GM23248 (cell line): Measurements from ENCODE around the gene SLCO1B1. TPM values are rescaled to one million over a fixed set of nuclear protein-coding genes. Genes with fewer than 3 reads are reported as not detected.
"Not testable (repeated sequence)": the region's sequence is repeated elsewhere in the genome, so short reads cannot be mapped to it uniquely, and the experiment has no call there.

Experiments
- DNase-seq: peaks from one replicate; pipeline ENCODE4 v3.0.0-alpha.2; 2015
- H2AFZ ChIP-seq: fragments of 200-600 bp; sonication (generic); 2 replicates; pipeline ENCODE4 v1.6.1; 2016; ENCODE audit warnings: antibody characterized with exemption
- H3F3A ChIP-seq: fragments of 200-600 bp; sonication (generic); 2 replicates; pipeline ENCODE4 v1.6.1; 2016; ENCODE audit warnings: mild to moderate bottlenecking, antibody characterized with exemption, mixed run types; ENCODE audit not compliant: insufficient read depth
- H3K27ac ChIP-seq: fragments of 200-600 bp; sonication (generic); 2 replicates; pipeline ENCODE4 v1.5.1; 2016; ENCODE audit warnings: mild to moderate bottlenecking
- H3K27me3 ChIP-seq: fragments of 200-600 bp; sonication (generic); replicated peaks from 2 replicates; pipeline ENCODE4 v1.6.1; 2016; ENCODE audit warnings: mild to moderate bottlenecking; ENCODE audit not compliant: insufficient read depth
- H3K36me3 ChIP-seq: fragments of 200-600 bp; sonication (generic); 2 replicates; pipeline ENCODE4 v1.6.1; 2016; ENCODE audit warnings: low read depth, mild to moderate bottlenecking
- H3K4me1 ChIP-seq: fragments of 200-600 bp; sonication (generic); 2 replicates; pipeline ENCODE4 v1.6.1; 2016; ENCODE audit warnings: mild to moderate bottlenecking; ENCODE audit not compliant: insufficient read depth
- H3K4me2 ChIP-seq: fragments of 200-600 bp; sonication (generic); one replicate; pipeline ENCODE4 v1.6.1; 2016; ENCODE audit warnings: mild to moderate bottlenecking; ENCODE audit not compliant: unreplicated experiment
- H3K4me3 ChIP-seq: fragments of 200-600 bp; sonication (generic); 2 replicates; pipeline ENCODE4 v1.5.1; 2016; ENCODE audit warnings: mild to moderate bottlenecking
- H3K79me2 ChIP-seq: fragments of 200-600 bp; sonication (generic); 2 replicates; pipeline ENCODE4 v1.6.1; 2016; ENCODE audit warnings: mild to moderate bottlenecking; ENCODE audit not compliant: insufficient read depth
- H3K9ac ChIP-seq: fragments of 200-600 bp; sonication (generic); 2 replicates; pipeline ENCODE4 v1.6.1; 2016; ENCODE audit warnings: mild to moderate bottlenecking
- H3K9me2 ChIP-seq: fragments of 200-600 bp; sonication (generic); 2 replicates; pipeline ENCODE4 v1.6.1; 2016; ENCODE audit warnings: mixed run types, mild to moderate bottlenecking, moderate library complexity; ENCODE audit not compliant: insufficient read depth
- H3K9me3 ChIP-seq: fragments of 200-600 bp; sonication (generic); one replicate; pipeline ENCODE4 v1.6.1; 2017; ENCODE audit warnings: low read depth
- H4K20me1 ChIP-seq: fragments of 200-600 bp; sonication (generic); 2 replicates; pipeline ENCODE4 v1.6.0; 2016; ENCODE audit not compliant: insufficient read depth
- EZH2 ChIP-seq: fragments of 200-600 bp; sonication (generic); IDR thresholded peaks from 2 replicates; pipeline ENCODE4 v1.6.1; 2018; ENCODE audit warnings: antibody characterized with exemption, mild to moderate bottlenecking; ENCODE audit not compliant: insufficient read depth, poor library complexity, severe bottlenecking
- EZH2phosphoT487 ChIP-seq: fragments of 200-600 bp; sonication (generic); IDR thresholded peaks from 2 replicates; pipeline ENCODE4 v1.6.1; 2018; ENCODE audit warnings: antibody characterized with exemption, moderate library complexity, mild to moderate bottlenecking, low read depth; ENCODE audit not compliant: insufficient read depth
- WGBS, 2 experiments: methylation state at CpG; one replicate each; pipeline ENCODE4 v1.1.6; 2015 to 2017; ENCODE audit warnings: low lambda C conversion rate in 2 of 2, low coverage in 1 of 2; ENCODE audit errors: missing lambda C conversion rate in 2 of 2; 5-methylcytosine and 5-hydroxymethylcytosine counted together
- in situ Hi-C: fragments of 300-500 bp; cut with MboI; formaldehyde crosslinking; loops from 2 replicates; pipeline ENCODE4 v1.15.0; 2020
- polyA plus RNA-seq: library from polyadenylated mRNA; unstranded; fragments of >200 nt; fragmentation: Nextera tagmentation; extraction: Ambion mirVana; gene quantifications from 2 replicates; pipeline ENCODE4 v1.2.1, GENCODE V29; 2016
- total RNA-seq: library from RNA; depleted of rRNA; stranded (reverse); fragments of >200 nt; shearing (Covaris generic); gene quantifications from 2 replicates; pipeline ENCODE4 v1.2.3, GENCODE V29; 2014

Gene SLCO1B1
- total and polyA plus RNA-seq, 2 experiments from 2014 or later = not detected

DNA sequence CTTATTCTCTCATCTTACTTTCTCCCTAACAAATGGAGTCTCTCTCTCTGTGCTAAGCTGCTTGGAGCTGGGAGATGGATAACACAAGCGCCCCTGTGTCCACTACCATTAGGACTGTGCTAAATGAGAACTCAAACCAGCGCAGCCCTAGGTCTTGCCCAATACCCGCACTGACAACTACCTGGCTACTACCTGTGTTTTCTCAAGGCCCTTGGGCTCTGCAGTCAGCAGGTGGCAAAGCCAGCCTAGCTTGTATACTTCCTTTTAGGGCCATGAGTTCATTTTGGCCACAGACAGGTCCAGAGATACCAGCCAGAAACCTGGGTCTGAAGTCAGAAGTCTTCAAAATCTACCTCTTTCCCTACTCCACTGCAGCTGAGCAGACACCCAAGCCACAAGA is 13.0 kb upstream of the SLCO1B1 start:
- Histone ChIP-seq H3K36me3 (no peaks in the 10 kb centered on the region), H3K4me2 (no peak overlapping the region), H3K9ac (no peak overlapping the region), H3K4me3 (no peak overlapping the region), H3K27me3 (no peaks in the 10 kb centered on the region), H3K27ac (no peak overlapping the region), H3K9me3 (peaks cover 3% of the 10 kb centered on the region), H3K79me2 (no peaks in the 10 kb centered on the region), H4K20me1 (no peaks in the 10 kb centered on the region), H3K9me2 (no peaks in the 10 kb centered on the region), H2AFZ (no peak overlapping the region), H3F3A (no peaks in the 10 kb centered on the region), H3K4me1 (no peaks in the 10 kb centered on the region)
- in situ Hi-C loops = no loop called here
- WGBS, 2 experiments = 23 to 31% methylated on average over 3 of the region's 3 CpGs
- DNase-seq = no peak
- no peak for TF ChIP-seq EZH2
- no peak for TF ChIP-seq EZH2phosphoT487

DNA sequence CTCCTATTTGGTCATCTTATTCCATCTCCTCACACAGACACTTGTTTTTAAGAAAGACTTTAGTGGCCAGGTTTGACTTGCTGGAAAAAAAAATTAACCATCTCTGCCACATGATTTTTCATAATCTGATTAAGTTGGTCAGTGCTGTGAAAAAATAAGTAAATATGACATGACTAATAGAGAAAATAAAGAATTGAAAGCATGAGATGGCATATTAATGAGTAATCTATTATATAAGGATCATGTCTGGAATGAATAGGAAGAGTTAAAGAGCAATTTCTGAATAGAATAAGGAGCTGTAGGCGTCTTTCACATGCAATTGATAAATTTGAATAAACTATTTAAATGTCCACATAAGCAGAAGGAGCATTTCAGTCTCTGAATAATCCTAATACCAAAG is 12.2 kb upstream of the SLCO1B1 start:
- no peak for DNase-seq
- Histone ChIP-seq H3K27me3 (no peaks in the 10 kb centered on the region), H3F3A (no peaks in the 10 kb centered on the region), H3K4me1 (no peaks in the 10 kb centered on the region), H3K9me2 (no peaks in the 10 kb centered on the region), H3K4me3 (no peak overlapping the region), H3K4me2 (no peak overlapping the region), H3K79me2 (no peaks in the 10 kb centered on the region), H4K20me1 (no peaks in the 10 kb centered on the region), H3K27ac (no peak overlapping the region), H3K9me3 (peaks cover 3% of the 10 kb centered on the region), H3K9ac (no peak overlapping the region), H3K36me3 (no peaks in the 10 kb centered on the region), H2AFZ (no peak overlapping the region)
- WGBS, 2 experiments = 0% methylated on average over 1 of the region's 1 CpG
- in situ Hi-C loops = no loop called here
- TF ChIP-seq EZH2phosphoT487 = no peak
- no peak for TF ChIP-seq EZH2

DNA sequence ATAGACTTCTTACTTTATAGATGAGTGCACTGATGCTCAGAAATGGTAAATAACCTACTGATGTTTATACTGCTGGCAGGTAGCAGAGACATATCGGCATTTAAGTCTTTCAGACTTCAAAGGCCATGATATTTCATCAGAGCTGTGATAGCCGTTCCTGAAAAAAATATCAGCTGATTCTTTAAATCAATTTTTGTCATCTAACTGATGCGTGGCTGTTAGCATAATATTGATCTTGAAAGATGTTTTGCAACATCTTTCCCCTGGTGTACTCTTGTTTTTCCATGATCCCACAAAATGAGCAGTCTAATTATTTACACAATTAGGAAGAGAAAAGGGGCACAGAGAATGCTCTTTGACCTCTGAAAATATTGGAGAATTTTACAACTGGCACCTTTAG is 1.6 kb upstream of the SLCO1B1 start:
- in situ Hi-C loops = no loop called here
- DNase-seq = no peak
- Histone ChIP-seq H3K4me3 (no peak overlapping the region), H3K4me2 (no peak overlapping the region), H3K9me3 (no peaks in the 10 kb centered on the region), H4K20me1 (no peaks in the 10 kb centered on the region), H3K4me1 (no peaks in the 10 kb centered on the region), H3K9ac (no peak overlapping the region), H3K9me2 (no peaks in the 10 kb centered on the region), H2AFZ (no peak overlapping the region), H3K36me3 (no peaks in the 10 kb centered on the region), H3K27ac (no peak overlapping the region), H3K79me2 (no peaks in the 10 kb centered on the region), H3K27me3 (no peaks in the 10 kb centered on the region), H3F3A (no peaks in the 10 kb centered on the region)
- TF ChIP-seq EZH2phosphoT487 (no peak), EZH2 (no peak)
- WGBS, 2 experiments = 15 to 19% methylated on average over 3 of the region's 3 CpGs

DNA sequence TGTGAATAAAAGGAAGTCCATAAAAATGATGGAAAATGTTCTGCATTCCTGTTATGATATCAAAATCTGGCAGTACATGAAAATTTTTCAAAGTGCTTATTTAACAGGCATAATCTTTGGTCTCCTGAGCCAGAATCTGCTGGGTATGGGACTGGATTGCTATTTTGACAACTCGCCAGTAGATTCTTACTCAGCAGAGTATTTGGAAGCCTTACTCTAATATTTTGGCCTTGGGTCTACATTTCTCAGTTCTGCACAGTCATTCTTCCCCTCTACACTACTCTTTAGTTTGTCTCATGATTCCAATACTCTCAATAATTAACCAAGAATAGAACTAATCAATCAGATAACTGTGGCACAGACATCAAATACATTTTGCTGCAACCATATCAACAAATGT is 1.1 kb upstream of the SLCO1B1 start:
- no peak overlapping the region for H3K4me3 ChIP-seq
- no peaks in the 10 kb centered on the region for H3K9me2 ChIP-seq
- no peaks in the 10 kb centered on the region for H3K4me1 ChIP-seq
- in situ Hi-C loops = no loop called here
- H3K9ac ChIP-seq = no peak overlapping the region
- H3K4me2 ChIP-seq = no peak overlapping the region
- H3K9me3 ChIP-seq = no peaks in the 10 kb centered on the region
- H3K27ac ChIP-seq = no peak overlapping the region
- H3K79me2 ChIP-seq = no peaks in the 10 kb centered on the region
- TF ChIP-seq EZH2phosphoT487 (no peak), EZH2 (no peak)
- H4K20me1 ChIP-seq = no peaks in the 10 kb centered on the region
- no peaks in the 10 kb centered on the region for H3F3A ChIP-seq
- no peaks in the 10 kb centered on the region for H3K27me3 ChIP-seq
- no peaks in the 10 kb centered on the region for H3K36me3 ChIP-seq
- no peak overlapping the region for H2AFZ ChIP-seq
- DNase-seq = no peak
- 4 to 5% methylated on average over 1 of the region's 1 CpG for WGBS, 2 experiments

DNA sequence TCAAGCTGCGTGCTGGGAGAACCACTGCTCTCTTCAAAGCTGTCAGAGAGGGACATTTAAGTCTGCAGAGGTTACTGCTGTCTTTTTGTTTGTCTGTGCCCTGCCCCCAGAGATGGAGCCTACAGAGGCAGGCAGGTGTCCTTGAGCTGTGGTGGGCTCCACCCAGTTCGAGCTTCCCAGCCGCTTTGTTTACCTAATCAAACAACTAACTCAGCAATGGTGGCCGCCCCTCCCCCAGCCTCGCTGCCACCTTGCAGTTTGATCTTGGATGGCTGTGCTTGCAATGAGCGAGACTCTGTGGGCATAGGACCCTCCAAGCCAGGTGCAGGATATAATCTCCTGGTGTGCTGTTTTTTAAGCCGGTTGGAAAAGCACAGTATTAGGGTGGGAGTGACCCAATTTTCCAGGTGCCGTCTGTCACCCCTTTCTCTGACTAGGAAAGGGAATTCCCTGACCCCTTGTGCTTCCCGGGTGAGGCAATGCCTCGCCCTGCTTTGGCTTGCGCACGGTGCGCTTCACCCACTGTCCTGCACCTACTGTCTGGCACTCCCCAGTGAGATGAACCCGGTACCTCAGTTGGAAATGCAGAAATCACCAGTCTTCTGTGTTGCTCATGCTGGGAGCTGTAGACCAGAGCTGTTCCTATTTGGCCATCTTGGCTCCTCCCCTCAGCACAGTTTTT is 6.5 kb downstream of the SLCO1B1 start:
- H3F3A ChIP-seq, H3K4me3 ChIP-seq, in situ Hi-C loops, H3K27ac ChIP-seq, H3K9me3 ChIP-seq, H3K27me3 ChIP-seq, H2AFZ ChIP-seq, H3K9ac ChIP-seq, DNase-seq, H3K4me2 ChIP-seq, H3K9me2 ChIP-seq, H3K36me3 ChIP-seq, H4K20me1 ChIP-seq, H3K4me1 ChIP-seq, H3K79me2 ChIP-seq: not testable (repeated sequence)
- 51 to 52% methylated on average over 13 of the region's 14 CpGs for WGBS, 2 experiments
